NAMALWA (cell line): ENCODE measurements around the gene ADPRHL1.
"Not testable (repeated sequence)": the region's sequence is repeated elsewhere in the genome, so short reads cannot be mapped to it uniquely, and the experiment has no call there.

Source experiments
- DNase-seq: peaks from one replicate; pipeline ENCODE4 v3.0.0-alpha.2; 2015; ENCODE audit warnings: low spot score

ADPRHL1 gene

GRCh38 chr13:113454936-113455335 is 1.6 kb upstream of the ADPRHL1 start:
- DNase-seq, result no peak

DNA sequence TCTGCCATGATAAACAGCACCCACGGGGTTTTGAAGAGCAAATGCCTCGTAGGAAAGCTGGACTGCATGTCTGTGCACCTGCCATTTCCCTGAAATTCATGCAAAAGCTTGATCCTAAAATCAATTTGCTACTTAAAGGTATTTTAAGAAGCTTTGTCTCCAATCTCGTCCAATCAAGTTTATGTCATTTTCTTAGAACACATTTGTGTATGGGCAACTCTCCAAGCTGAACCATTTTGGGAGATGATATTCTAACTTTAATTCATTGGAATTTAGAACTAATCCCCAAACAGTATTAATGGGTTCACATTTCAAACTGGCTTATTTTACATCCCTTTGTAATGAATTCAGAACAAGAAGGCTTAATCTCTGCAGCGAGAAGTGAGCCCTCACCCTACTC is 822 bp downstream of the ADPRHL1 start:
- DNase-seq, result no peak

DNA sequence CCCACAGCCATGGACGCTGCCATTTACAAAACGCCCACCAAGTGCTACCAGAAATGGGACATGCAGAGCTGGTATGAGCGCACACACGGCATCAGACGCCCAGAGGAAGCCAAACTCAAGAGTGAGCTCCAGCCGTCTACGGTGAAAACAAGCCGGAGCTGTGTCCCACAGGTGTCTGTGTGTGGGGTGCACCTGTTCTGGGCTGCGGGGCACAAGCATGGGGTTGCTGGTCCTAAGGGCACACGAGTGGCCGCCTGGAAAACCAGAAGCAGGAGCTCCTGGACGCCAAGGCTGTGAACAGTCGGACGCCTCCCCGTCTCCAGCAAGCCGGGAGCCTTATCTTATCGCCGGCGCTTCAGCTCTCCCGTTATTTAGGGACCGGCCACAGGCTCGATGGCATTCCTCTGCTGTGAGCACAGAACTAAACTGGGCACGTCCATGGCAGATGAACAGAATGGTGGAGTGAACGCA is 1.3 kb downstream of the ADPRHL1 start:
- no peak for DNase-seq

DNA sequence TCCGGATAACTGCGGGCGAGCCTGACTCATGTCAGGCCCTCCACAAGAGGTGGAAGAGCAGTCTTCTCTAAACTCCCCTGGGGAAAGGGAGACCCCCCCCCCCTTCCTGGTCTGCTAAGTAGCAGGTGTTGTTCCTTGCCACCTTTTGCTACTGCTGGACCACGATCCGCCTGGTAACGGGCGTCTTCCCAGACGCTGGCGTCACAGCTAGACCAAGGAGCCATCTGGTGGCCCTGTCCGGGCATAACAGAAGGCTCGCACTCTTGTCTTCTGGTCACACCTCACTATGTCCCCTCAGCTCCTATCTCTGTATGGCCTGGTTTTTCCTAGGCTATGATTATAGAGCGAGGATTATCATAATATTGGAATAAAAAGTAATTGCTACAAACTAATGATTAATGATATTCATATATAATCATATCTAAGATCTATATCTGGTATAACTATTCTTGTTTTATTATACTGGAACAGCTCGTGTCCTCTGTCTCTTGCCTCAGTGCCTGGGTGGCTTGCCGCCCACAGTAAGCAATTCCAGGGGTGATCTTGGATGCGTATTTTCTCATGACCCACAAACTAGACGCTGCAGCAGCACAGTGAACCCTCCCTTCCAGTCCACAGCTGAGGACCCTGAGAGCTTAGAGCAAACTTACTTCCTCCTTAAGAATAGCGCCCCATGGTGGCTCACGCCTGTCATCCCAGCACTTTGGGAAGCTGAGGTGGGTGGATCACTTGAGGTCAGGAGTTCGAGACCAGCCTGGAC is 2.2 kb downstream of the ADPRHL1 start:
- peak; percentile 72 for DNase-seq

DNA sequence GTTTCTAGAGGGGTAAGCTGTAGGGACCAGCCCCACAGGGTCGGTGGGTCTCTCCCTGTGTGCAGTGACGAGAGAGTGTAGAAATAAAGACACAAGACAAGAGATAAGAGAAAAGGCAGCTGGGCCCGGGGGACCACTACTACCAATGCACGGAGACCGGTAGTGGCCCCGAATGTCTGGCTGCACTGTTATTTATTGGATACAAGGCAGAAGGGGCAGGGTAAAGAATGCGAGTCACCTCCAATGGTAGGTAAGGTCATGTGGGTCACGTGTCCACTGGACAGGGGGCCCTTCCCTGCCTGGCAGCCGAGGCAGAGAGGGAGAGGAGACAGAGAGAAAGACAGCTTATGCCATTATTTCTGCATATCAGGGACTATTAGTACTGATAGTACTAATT is 2.9 kb downstream of the ADPRHL1 start:
- DNase-seq, result not testable (repeated sequence)

GRCh38 chr13:113449693-113450347 is 3.5 kb downstream of the ADPRHL1 start:
- DNase-seq, result no peak

GRCh38 chr13:113448885-113449692 is 4.2 kb downstream of the ADPRHL1 start:
- DNase-seq, result peak; percentile 77

- DNase-seq, result no peak
Observed at GRCh38 chr13:113448545-113448884, 4.8 kb downstream of the ADPRHL1 start.

GRCh38 chr13:113447596-113447995 is 5.7 kb downstream of the ADPRHL1 start:
- DNase-seq, result no peak

GRCh38 chr13:113446488-113446854 is 6.8 kb downstream of the ADPRHL1 start:
- DNase-seq, result no peak

GRCh38 chr13:113445791-113446487 is 7.3 kb downstream of the ADPRHL1 start:
- peak; percentile 97 for DNase-seq

GRCh38 chr13:113443991-113444390 is 9.3 kb downstream of the ADPRHL1 start:
- DNase-seq, result no peak

GRCh38 chr13:113442985-113443362 is 10.3 kb downstream of the ADPRHL1 start:
- no peak for DNase-seq

DNA sequence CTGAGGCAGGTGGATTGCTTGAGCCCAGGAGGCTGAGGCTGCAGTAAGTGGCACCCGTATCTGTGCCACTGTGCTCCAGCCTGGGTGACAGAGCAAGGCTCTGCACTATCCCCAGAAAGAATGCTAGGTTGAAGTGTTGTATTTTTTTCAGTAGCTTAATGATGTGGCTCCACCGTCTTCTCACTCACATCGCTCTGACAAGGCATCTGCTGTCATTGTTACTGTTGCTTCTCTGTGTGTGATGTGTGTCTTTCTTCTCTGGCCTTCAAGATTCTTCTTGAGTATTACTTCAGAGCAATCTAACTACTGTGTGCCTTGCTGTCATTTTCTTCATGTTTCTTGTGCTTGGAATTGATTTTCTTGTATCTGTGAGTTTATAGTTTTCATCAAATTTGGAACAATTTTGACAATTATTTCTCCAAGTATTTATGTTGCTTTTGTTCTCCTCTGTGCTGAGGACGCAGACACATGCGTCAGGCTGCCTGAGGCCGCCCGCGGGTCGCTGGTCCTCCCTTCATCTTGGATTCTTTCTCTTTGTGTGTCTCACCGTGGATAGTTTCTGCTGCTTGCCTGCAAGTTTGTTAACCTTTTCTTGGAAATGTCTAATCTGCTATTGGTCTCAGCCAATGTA is 10.8 kb downstream of the ADPRHL1 start:
- no peak for DNase-seq

- DNase-seq, result no peak
Observed at GRCh38 chr13:113441661-113442060, 11.6 kb downstream of the ADPRHL1 start.

DNA sequence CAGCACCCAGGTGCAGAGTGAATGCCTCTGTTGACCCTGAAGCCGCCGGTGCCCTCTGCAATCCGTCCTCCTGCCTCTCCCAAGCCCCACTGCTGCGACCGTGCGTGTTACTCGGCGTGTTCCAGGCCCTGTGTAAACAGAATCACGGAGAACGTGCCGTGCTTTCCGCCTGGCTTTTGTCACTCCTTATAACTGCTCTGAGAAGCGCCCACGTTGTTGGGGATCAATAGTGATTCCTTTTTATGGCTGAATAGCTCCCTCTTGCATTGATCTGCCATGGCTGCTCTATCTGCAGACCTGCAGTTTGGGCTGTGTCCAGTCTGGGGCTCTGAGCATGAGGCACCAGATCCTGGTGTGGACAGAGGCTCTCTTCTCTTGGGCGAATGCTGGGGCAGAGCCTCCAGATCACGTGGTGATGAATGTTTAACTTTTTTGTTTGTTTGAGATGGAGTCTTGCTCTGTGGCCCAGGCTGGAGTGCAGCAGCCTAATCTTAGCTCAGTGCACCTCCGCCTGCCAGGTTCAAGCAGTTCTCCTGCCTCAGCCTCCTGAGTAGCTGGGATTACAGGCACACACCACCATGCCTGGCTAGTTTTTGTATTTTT is 15.8 kb downstream of the ADPRHL1 start:
- DNase-seq, result peak; percentile 41

DNA sequence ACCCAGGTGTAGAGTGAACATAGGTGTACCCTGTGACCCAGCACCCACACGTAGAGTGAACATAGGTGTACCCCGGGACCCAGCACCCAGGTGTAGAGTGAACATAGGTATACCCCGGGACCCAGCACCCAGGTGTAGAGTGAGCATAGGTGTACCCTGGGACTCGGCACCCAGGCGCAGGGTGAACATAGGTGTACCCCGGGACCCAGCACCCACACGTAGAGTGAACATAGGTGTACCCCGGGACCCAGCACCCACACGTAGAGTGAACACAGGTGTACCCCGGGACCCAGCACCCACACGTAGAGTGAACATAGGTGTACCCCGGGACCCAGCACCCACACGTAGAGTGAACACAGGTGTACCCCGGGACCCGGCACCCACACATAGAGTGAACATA is 16.4 kb downstream of the ADPRHL1 start:
- DNase-seq, result not testable (repeated sequence)

DNA sequence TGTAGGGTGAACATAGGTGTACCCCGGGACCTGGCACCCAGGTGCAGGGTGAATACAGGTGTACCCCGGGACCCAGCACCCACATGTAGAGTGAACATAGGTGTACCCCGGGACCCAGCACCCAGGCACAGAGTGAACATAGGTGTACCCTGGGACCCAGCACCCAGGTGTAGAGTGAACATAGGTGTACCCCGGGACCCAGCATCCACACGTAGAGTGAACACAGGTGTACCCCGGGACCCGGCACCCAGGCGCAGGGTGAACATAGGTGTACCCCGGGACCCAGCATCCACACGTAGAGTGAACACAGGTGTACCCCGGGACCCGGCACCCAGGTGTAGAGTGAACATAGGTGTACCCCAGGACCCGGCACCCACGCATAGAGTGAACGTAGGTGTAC is 17.4 kb downstream of the ADPRHL1 start:
- DNase-seq, result not testable (repeated sequence)

GRCh38 chr13:113433391-113433916 is 19.8 kb downstream of the ADPRHL1 start:
- DNase-seq, result no peak

DNA sequence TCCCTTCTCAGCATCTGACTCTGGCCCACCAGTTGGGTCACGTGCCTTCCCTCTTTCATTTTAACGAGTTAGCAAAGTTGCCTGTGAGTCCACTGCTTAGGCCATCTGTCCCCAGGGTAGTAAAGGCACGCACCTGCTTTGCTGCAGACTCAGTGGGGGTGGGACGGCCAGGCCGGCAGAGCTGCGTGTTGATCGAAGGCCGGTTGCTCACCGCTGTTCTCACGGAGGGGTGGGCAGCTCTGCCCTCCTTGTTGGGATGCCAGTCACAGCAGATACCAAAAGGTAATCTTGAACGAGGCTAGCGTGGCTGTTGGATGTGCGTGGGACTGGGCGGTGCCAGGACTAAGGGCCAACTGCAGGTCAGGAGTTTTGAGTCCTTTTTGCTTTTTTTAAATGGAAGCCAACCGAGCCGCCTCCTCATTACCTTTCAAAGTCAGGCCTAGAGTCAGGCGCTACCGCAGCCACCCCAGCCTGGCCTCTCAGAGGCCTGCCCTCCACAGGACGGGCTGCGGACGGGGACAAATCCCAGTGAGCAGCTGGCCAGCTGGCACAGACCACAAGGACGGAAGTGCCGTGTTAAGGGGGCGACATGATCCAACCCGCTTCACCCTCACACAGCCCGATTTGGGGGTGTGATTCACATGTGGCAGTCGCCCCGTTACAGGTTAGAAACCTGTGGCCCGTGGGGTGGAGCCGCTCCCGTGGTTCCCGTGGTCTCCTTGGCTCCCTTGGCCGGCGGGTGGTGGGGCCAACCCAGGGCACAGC is 20.6 kb downstream of the ADPRHL1 start:
- DNase-seq, result no peak
